HG03108 (cell line): ENCODE results near the gene PTMS.

Source experiments
- ATAC-seq: cut with Tn5 transposase; IDR thresholded peaks from one replicate; pipeline ENCODE4 v1.9.1; 2021; ENCODE audit warnings: moderate library complexity; ENCODE audit not compliant: unreplicated experiment

Gene PTMS

GRCh38 chr12:6752167-6752920 is 13.8 kb upstream of the PTMS start:
- ATAC-seq, result no peak

- peak; percentile 95 for ATAC-seq
Measured at GRCh38 chr12:6752921-6753771, 13.0 kb upstream of the PTMS start, which contains the start of gene MLF2. Gene MLF2, minus strand, starts transcription at chr12:6753141. Its CDS starts 807 bp downstream, at chr12:6752334.

- no peak for ATAC-seq
Measured at GRCh38 chr12:6753772-6754356, 12.3 kb upstream of the PTMS start.

GRCh38 chr12:6754411-6754810 is 11.8 kb upstream of the PTMS start:
- no peak for ATAC-seq

GRCh38 chr12:6757028-6757690 is 9.0 kb upstream of the PTMS start:
- ATAC-seq, result no peak

- ATAC-seq, result no peak
Measured at GRCh38 chr12:6758506-6759095, 7.6 kb upstream of the PTMS start.

- ATAC-seq, result no peak
Measured at GRCh38 chr12:6759741-6760140, 6.4 kb upstream of the PTMS start.

GRCh38 chr12:6763380-6763779 is 2.8 kb upstream of the PTMS start:
- ATAC-seq, result no peak

- ATAC-seq, result peak; percentile 71
Measured at GRCh38 chr12:6764011-6764828, 1.9 kb upstream of the PTMS start.

GRCh38 chr12:6765048-6765633 is 1.0 kb upstream of the PTMS start:
- no peak for ATAC-seq

- peak; percentile 49 for ATAC-seq
Measured at GRCh38 chr12:6766651-6767349, 637 bp downstream of the PTMS start.

GRCh38 chr12:6767353-6768319 is 1.5 kb downstream of the PTMS start:
- no peak for ATAC-seq

- no peak for ATAC-seq
Measured at GRCh38 chr12:6768437-6768914, 2.3 kb downstream of the PTMS start.

- no peak for ATAC-seq
Measured at GRCh38 chr12:6768990-6769389, 2.8 kb downstream of the PTMS start.

GRCh38 chr12:6769666-6770065 is 3.5 kb downstream of the PTMS start:
- no peak for ATAC-seq

- no peak for ATAC-seq
Measured at GRCh38 chr12:6770094-6770493, 3.9 kb downstream of the PTMS start.

GRCh38 chr12:6770600-6770999 is 4.4 kb downstream of the PTMS start:
- ATAC-seq, result no peak

- ATAC-seq, result no peak
Measured at GRCh38 chr12:6771091-6771495, 4.9 kb downstream of the PTMS start.
